Muscle of leg (tissue), 11 donors: ENCODE measurements around the gene CDPF1. TPM values are rescaled to one million over a fixed set of nuclear protein-coding genes. Genes with fewer than 3 reads are reported as not detected.
A peak's percentile ranks its signal among the peaks of the same experiment; 100 is the strongest.

ENCODE experiments used
- DNase-seq: peaks from one replicate; pipeline ENCODE4 v3.0.0; 2013
- H3K27ac ChIP-seq: one replicate; pipeline ENCODE4 v1.5.1; 2013; ENCODE audit warnings: mild to moderate bottlenecking, low read length, control low read depth
- H3K27me3 ChIP-seq: one replicate; pipeline ENCODE4 v1.6.1; 2013; ENCODE audit warnings: low read length; ENCODE audit not compliant: control insufficient read depth, insufficient read depth
- H3K36me3 ChIP-seq: one replicate; pipeline ENCODE4 v1.6.1; 2013; ENCODE audit warnings: low read length; ENCODE audit not compliant: control insufficient read depth, insufficient read depth
- H3K4me1 ChIP-seq: one replicate; pipeline ENCODE4 v1.6.1; 2013; ENCODE audit warnings: low read length; ENCODE audit not compliant: control insufficient read depth, insufficient read depth
- H3K4me3 ChIP-seq: one replicate; pipeline ENCODE4 v1.5.1; 2013; ENCODE audit warnings: low read length, control low read depth
- H3K9me3 ChIP-seq: replicated peaks from 2 replicates; pipeline ENCODE4 v1.6.1; 2013; ENCODE audit warnings: low read depth, low read length; ENCODE audit not compliant: control insufficient read depth
- WGBS: methylation state at CpG from one replicate; pipeline ENCODE4 v1.1.5; 2013; ENCODE audit warnings: missing lambda C conversion rate; ENCODE audit not compliant: insufficient coverage; 5-methylcytosine and 5-hydroxymethylcytosine counted together
- polyA plus RNA-seq, 8 donors: library from polyadenylated mRNA; unstranded; fragments of 120-200 nt; gene quantifications; one replicate each; pipeline versions ENCODE4 v1.2.1 to v1.2.3, GENCODE V29; 2013; ENCODE audit warnings: inconsistent platforms in 1 of 8, low replicate concordance in 1 of 8; ENCODE audit not compliant: insufficient read length in 8 of 8, insufficient read depth in 1 of 8
- total RNA-seq: library from RNA; stranded (reverse); fragments of 120-200 nt; gene quantifications from one replicate; pipeline ENCODE4 v1.2.4, GENCODE V29; 2013

Gene CDPF1
- total and polyA plus RNA-seq, 9 donors: 10.4 to 15.0 (median 13.0) TPM

DNA sequence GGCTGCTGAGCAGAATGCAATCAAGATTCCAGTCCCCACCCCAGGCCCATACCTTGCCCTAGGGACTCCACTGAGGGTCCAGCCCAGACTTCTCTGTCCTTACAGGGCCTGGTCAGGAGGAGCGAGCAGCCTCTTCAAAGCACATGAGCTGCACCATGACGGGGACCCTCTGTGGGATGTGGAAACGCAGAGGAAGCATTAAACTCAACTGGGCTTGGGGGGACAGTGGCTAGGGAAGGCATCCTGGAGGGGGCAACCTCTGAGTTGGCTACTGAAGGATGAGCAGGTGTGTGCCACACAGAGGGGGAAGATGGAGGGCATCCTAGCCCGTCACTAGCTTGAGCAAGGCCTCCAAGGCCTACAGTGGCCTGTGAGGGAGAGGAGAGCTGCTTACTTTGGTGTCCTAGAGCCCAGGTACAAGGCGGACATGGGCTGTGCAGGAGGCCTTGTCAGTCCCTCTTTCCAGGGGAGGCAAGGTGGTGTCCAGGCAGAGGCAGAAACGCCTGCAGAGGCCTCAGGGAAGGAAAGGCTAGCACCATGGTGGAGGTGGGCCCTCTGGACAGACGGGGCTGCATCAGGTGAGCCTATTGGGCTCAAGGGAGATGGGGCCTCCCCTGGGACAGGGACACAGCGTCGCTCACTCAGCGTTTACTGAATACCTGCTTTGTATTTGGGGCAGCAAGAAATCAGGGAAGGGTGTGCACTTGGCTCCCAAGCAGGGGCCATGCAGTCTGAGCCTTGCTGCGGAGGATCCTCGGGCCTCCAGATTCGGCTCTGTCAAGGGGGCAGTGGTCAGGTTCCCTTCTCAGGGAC, 32.0 kb upstream of the CDPF1 start:
- Histone ChIP-seq H3K27ac (no peak overlapping the region), H3K4me3 (no peak overlapping the region), H3K4me1 (no peaks in the 10 kb centered on the region), H3K36me3 (peaks cover 75% of the 10 kb centered on the region), H3K27me3 (no peaks in the 10 kb centered on the region), H3K9me3 (no peaks in the 10 kb centered on the region)
- WGBS: 94% methylated on average over 11 of the region's 13 CpGs
- no peak for DNase-seq

DNA sequence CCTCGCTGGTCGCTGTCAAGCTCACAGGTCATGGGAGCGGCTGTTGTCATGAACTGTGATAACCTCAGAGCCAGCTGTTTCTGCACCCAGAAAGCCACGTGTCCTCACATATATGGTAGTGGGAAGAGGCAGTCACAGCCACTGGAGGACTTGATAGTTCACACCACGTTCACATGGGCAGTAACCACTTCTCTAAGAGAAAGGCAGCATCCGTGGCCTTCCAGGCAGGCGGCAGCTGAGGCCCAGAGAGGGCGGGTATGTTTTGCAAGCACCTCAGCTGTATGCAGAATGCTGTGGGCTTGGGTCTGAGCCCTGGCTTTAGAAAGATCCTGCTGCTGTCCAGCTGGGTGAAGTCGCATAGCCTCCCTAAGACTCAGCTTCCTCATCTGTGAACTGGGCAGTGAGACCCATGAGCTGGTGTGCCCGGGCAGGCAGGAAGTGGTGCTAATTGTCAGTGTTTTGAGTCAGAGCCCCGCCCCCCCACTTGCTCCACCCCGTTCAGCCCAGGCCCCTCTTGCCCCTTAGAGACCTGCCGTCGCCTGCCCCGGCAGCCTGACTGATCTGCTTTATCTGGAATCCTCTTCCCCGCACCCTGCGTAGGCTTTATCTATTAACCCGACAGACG, 31.0 kb upstream of the CDPF1 start:
- Histone ChIP-seq H3K4me3 (no peak overlapping the region), H3K27me3 (no peaks in the 10 kb centered on the region), H3K9me3 (no peaks in the 10 kb centered on the region), H3K4me1 (no peaks in the 10 kb centered on the region), H3K27ac (no peak overlapping the region), H3K36me3 (peaks cover 71% of the 10 kb centered on the region)
- 79% methylated on average over 17 of the region's 19 CpGs for WGBS
- peak; percentile 29 for DNase-seq

DNA sequence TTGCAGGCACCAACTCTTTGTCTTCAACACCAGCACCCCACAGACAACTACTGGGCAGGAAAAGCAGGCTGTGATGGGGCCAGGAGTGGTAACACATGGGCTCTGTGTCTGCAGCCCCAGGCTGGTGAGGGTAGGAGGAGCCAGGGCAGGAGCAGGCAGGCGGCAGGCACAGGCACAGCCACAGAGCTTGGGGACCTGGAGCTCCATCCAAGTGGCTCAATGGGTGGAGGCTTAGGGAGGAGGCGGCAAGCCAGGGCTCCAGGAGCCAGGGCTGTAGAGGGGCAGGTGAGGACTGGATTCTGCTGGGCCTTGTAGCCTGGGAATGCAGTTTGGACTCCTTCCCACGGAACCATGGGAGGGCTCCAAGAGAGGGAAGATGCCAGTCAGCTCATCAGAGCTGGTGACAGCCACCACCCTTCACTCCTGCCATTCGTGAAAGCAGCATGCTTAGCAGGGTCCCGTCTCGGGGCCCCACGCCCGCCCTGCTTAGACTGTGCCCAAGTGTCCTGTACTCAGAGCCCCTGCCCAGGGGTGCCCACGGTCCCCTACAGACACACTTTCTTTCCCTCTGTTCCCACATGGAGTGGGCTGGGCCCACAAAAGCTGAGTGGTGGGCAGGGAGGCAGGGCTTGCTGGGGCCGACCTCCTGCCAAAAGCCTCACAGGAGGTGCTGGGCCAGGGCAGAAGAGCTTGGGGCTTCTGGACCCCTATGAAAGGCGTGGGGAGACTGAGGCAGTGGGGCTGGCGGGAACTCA, 30.1 kb upstream of the CDPF1 start:
- no peaks in the 10 kb centered on the region for H3K9me3 ChIP-seq
- H3K4me1 ChIP-seq: no peaks in the 10 kb centered on the region
- H3K36me3 ChIP-seq: peaks cover 75% of the 10 kb centered on the region
- no peak for DNase-seq
- no peak overlapping the region for H3K4me3 ChIP-seq
- 95% methylated on average over 11 of the region's 12 CpGs for WGBS
- H3K27me3 ChIP-seq: no peaks in the 10 kb centered on the region
- H3K27ac ChIP-seq: no peak overlapping the region

DNA sequence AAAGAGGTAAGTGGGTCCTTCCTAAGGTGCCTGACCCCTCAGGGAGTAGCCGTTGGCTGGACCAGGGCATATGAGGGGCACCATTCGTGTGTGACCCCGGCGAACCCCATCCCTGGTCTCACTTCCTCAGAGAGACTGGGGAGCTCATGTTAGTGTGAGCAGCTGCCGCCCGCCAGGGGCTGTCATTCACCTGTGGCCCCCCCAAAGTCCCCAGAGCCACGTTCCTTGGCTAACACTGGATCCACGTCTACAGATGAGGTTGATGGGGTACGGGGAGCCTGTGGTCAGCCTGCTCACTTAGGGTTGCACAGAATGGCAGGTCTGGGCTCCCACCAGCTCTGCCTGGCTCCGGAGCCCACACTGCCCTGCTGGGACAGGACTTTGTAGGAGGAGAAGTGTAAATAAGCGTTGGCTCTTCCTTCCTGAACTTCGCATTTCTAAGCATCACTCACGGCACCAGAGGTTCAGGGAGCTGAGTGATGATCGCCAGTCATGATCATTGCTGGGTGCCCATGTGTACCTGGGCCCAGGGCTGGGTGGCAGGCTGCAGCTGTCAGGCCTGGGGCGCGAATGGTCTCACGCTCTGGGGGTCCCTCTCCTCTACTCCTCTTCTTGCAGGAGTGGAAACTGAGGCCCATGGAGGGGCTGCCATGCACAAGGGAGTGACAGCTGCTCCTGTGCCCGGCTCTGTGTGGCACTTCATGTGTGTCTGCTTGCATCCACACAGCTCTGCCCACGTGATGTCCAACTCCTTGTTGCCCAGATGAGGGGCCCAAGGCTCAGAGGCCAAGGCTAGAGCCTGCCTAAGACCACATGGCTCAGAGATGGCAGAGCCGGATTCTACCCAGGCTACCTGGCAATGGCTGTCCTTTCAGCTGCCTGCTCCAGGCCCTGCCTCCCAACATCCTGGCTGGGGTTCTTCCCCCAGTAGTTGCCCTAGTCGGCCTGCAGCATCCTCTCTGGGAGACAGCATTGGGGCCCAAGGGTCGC, 28.9 kb upstream of the CDPF1 start:
- 95% methylated on average over 17 of the region's 22 CpGs for WGBS
- H3K4me3 ChIP-seq: no peak overlapping the region
- no peaks in the 10 kb centered on the region for H3K4me1 ChIP-seq
- no peak for DNase-seq
- no peak overlapping the region for H3K27ac ChIP-seq
- no peaks in the 10 kb centered on the region for H3K9me3 ChIP-seq
- peaks cover 74% of the 10 kb centered on the region for H3K36me3 ChIP-seq
- H3K27me3 ChIP-seq: no peaks in the 10 kb centered on the region

DNA sequence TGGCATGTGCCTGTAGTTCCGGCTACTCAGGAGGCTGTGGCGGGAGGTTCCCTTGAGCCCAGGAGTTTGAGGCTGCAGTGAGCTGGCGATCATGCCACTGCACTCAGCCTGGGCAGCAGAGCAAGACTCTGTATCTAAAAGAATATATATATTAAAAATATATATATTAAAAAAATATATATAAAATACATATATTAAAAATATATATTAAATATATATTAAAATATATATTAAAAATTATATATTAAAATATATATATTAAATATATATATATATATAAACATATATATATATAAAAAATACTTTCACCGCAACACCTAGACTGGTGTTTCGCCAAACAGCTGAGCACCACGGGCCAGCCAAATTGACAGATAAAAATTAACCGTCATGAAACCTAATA, 26.5 kb upstream of the CDPF1 start:
- no peaks in the 10 kb centered on the region for H3K4me1 ChIP-seq
- no peaks in the 10 kb centered on the region for H3K27me3 ChIP-seq
- no peak for DNase-seq
- no CpG with 5 or more reads among the region's 7 CpGs for WGBS
- H3K27ac ChIP-seq: no peak overlapping the region
- no peaks in the 10 kb centered on the region for H3K9me3 ChIP-seq
- H3K4me3 ChIP-seq: no peak overlapping the region
- H3K36me3 ChIP-seq: peaks cover 82% of the 10 kb centered on the region

DNA sequence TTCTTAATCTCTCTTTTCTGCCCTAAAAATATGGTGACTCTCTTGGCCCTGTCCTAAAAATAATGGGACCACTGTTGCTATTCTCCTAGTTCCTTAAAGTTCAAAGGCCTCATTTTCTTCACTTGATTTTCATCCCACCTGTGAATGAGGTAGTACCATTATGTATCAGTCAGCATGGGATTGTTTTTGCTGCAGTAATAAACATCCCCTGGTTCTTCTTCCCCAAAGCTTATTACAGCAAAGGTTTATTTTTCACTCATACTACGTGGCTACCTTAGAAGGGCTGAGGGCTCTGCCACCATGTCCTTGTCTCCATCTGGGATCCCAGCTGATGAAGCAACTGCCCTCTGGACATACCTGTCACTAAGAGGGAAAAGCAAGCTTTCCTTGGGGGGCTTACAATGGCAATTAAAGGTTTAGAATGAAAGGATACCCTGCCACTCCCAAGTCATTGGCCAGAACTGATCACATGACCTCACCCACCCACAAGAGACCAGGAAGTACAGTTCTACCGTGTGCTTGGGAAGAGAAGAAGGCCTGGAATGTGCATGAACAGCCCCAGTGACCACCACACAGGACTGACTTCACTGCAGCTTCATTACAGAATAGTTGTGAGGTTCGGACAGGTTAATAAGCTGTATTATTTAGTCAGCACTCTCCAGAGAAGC, 25.5 kb upstream of the CDPF1 start:
- no peaks in the 10 kb centered on the region for H3K4me1 ChIP-seq
- H3K27me3 ChIP-seq: no peaks in the 10 kb centered on the region
- no peak for DNase-seq
- no peaks in the 10 kb centered on the region for H3K9me3 ChIP-seq
- no CpG with 5 or more reads among the region's 3 CpGs for WGBS
- no peak overlapping the region for H3K4me3 ChIP-seq
- no peak overlapping the region for H3K27ac ChIP-seq
- H3K36me3 ChIP-seq: peaks cover 76% of the 10 kb centered on the region

DNA sequence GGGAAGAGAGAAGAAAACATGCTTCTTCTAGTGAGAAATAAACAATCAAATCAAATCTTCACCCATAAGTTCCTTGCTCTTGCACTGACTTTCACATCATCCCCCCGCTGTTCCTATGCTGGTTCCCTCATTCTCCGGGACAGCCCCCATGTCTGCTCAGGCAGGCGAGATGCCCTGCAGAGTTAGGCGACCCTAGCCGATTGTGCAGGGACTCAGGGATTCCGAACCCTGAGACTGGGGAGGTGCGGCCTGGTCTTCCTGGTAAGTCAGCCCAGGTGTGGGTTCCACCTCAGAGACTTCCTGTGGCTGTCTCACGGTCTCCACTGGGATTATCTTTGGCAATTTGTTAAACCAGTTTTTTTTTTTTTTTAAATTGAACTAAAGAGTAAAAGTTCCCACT, 24.3 kb upstream of the CDPF1 start:
- Histone ChIP-seq H3K27ac (no peak overlapping the region), H3K9me3 (no peaks in the 10 kb centered on the region), H3K4me1 (no peaks in the 10 kb centered on the region), H3K4me3 (no peak overlapping the region), H3K27me3 (no peaks in the 10 kb centered on the region), H3K36me3 (peaks cover 64% of the 10 kb centered on the region)
- 89% methylated on average over 7 of the region's 8 CpGs for WGBS
- DNase-seq: no peak

DNA sequence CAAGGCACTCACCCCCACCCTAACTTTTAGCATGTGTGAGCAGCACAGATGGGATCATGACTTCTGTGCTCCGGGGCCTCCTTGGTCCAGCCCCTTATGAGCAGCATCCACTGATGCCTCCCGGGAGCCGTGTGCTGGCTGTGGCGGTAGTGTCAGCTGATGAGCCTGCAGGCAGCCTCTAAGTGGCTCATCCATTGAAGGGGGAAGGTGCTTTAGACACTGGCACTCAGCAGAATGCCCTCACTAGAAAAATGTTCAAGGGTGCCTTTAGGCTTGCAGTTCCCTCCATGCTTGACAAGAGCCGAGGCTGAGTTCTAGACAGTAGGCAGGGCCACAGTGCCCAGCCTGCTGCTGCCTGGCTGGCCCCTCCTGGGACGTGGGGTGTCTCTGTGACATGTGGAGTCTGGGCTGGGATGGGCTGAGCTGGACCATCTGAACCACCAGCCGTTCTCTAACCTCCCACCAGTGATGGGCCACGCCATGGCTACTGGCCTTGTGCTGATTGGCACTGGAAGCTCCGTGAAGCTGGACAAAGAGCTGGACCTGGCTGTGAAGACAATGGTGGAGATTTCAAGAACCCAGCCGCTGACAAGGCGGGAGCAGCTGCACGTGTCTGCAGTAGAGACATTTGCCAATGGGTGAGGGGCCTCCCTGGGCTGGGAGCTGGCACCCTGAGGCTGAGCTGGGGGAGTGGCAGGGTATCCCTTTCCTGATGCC, 23.5 kb upstream of the CDPF1 start:
- DNase-seq: no peak
- no peaks in the 10 kb centered on the region for H3K9me3 ChIP-seq
- no peak overlapping the region for H3K27ac ChIP-seq
- WGBS: 85% methylated on average over 9 of the region's 12 CpGs
- H3K4me3 ChIP-seq: no peak overlapping the region
- peaks cover 61% of the 10 kb centered on the region for H3K36me3 ChIP-seq
- no peaks in the 10 kb centered on the region for H3K27me3 ChIP-seq
- peaks cover 7% of the 10 kb centered on the region for H3K4me1 ChIP-seq
